CD4-positive, alpha-beta T cell (primary cell): ENCODE measurements around the gene FBN2. TPM values are rescaled to one million over a fixed set of nuclear protein-coding genes. Genes with fewer than 3 reads are reported as not detected.

Experiments used
- ATAC-seq: fragments of 200-7000 bp; cut with Tn5 transposase; one replicate; pipeline ENCODE4 v1.10.0; 2022; ENCODE audit warnings: mild to moderate bottlenecking; ENCODE audit not compliant: poor library complexity
- CTCF ChIA-PET: fragments of 350-600 bp; sonication (Branson Sonifier 250); formaldehyde crosslinking; loops from one replicate; lab custom pipeline; 2021; ENCODE audit warnings: antibody characterized with exemption, inconsistent platforms; lab: Charles Lee
- POLR2A ChIA-PET: fragments of 350-600 bp; sonication (Branson Sonifier 250); formaldehyde crosslinking; loops from one replicate; lab custom pipeline; 2021; ENCODE audit warnings: antibody characterized with exemption, inconsistent platforms; lab: Charles Lee
- DNase-seq, 14 experiments: peaks; one replicate each; pipeline ENCODE4 v3.0.0-alpha.2; 2013 to 2020; ENCODE audit warnings: mixed read lengths in 2 of 14
- H3K27ac ChIP-seq, 2 donors: one replicate each; pipeline versions ENCODE4 v1.5.1 to v1.7.0; 2013; ENCODE audit warnings: low read length in 2 of 2, low read depth in 1 of 2, mild to moderate bottlenecking in 1 of 2
- H3K27me3 ChIP-seq, 2 experiments: 1 replicate in 1 of 2; 2 replicates in 1 of 2; pipeline versions ENCODE4 v1.6.1 to v1.7.0; 2013; ENCODE audit warnings: low read length in 2 of 2, control low read depth in 1 of 2, mild to moderate bottlenecking in 1 of 2, moderate library complexity in 1 of 2; ENCODE audit not compliant: insufficient read depth in 2 of 2, control insufficient read depth in 1 of 2
- H3K36me3 ChIP-seq: one replicate; pipeline ENCODE4 v1.6.1; 2013; ENCODE audit warnings: low read length, control low read depth; ENCODE audit not compliant: insufficient read depth
- H3K4me1 ChIP-seq: one replicate; pipeline ENCODE4 v1.6.1; 2013; ENCODE audit warnings: low read length, control low read depth; ENCODE audit not compliant: insufficient read depth
- H3K4me3 ChIP-seq: one replicate; pipeline ENCODE4 v1.5.1; 2013; ENCODE audit warnings: mild to moderate bottlenecking, low read length, moderate library complexity
- H3K9me3 ChIP-seq, 2 experiments: 1 replicate in 1 of 2; 2 replicates in 1 of 2; pipeline versions ENCODE4 v1.6.1 to v1.7.0; 2013; ENCODE audit warnings: low read length in 2 of 2, mild to moderate bottlenecking in 2 of 2, control low read depth in 1 of 2, moderate library complexity in 1 of 2; ENCODE audit not compliant: control insufficient read depth in 1 of 2, insufficient read depth in 1 of 2
- H3K27ac Mint-ChIP-seq: one replicate; pipeline ENCODE4 v1.8.0; 2020; ENCODE audit warnings: mixed read lengths
- H3K27me3 Mint-ChIP-seq: one replicate; pipeline ENCODE4 v1.8.0; 2021; ENCODE audit warnings: mixed read lengths
- H3K36me3 Mint-ChIP-seq: one replicate; pipeline ENCODE4 v1.8.0; 2021; ENCODE audit warnings: low read depth, mixed read lengths
- H3K4me1 Mint-ChIP-seq: one replicate; pipeline ENCODE4 v1.8.0; 2021; ENCODE audit warnings: low read depth, mixed read lengths
- H3K4me3 Mint-ChIP-seq: one replicate; pipeline ENCODE4 v1.8.0; 2020; ENCODE audit warnings: mild to moderate bottlenecking, mixed read lengths
- H3K9me3 Mint-ChIP-seq: one replicate; pipeline ENCODE4 v1.8.0; 2020; ENCODE audit warnings: mixed read lengths
- intact Hi-C, 2 experiments: fragments of 100-400 bp; cut with DNase I in 1 of 2; cut with micrococcal nuclease in 1 of 2; formaldehyde crosslinking; loops; one replicate each; pipeline versions ENCODE4 v1.15.1 to v1.9.0; 2023 to 2025; cut with DNase I, micrococcal nuclease
- total RNA-seq, 174 experiments: library from RNA in 2 of 174; stranded (reverse) in 2 of 174; gene quantifications; one replicate each; pipeline ENCODE4 v1.2.3 and lab custom pipeline; 2021 to 2026
- TF ChIP-seq, protein P1 (sequence below): fragments of 200-600 bp; IDR thresholded peaks from one replicate; pipeline ENCODE4 v1.8.0; 2022; ENCODE audit warnings: antibody characterized with exemption, mild to moderate bottlenecking

Gene FBN2
- total RNA-seq, 2 experiments from 2014 or later, result 0.06 TPM; not detected in 1

GRCh38 chr5:128413356-128413755, 124.7 kb downstream of the FBN2 start:
- no peaks in the 10 kb centered on the region for H3K27me3 ChIP-seq
- DNase-seq, result no peak
- H3K36me3 Mint-ChIP-seq, result no peaks in the 10 kb centered on the region
- no peak for ATAC-seq
- ChIA-PET CTCF (no interaction called here), POLR2A (no interaction called here)
- no peaks in the 10 kb centered on the region for H3K4me1 Mint-ChIP-seq
- no peaks in the 10 kb centered on the region for H3K4me1 ChIP-seq
- no peak overlapping the region for H3K4me3 Mint-ChIP-seq
- no peak overlapping the region for H3K27ac ChIP-seq
- no peaks in the 10 kb centered on the region for H3K27me3 Mint-ChIP-seq
- H3K9me3 ChIP-seq, result peaks cover 0 to 7% of the 10 kb centered on the region in 2 experiments
- intact Hi-C loops, result no loop called here
- H3K36me3 ChIP-seq, result no peaks in the 10 kb centered on the region
- TF ChIP-seq, protein P1, sequence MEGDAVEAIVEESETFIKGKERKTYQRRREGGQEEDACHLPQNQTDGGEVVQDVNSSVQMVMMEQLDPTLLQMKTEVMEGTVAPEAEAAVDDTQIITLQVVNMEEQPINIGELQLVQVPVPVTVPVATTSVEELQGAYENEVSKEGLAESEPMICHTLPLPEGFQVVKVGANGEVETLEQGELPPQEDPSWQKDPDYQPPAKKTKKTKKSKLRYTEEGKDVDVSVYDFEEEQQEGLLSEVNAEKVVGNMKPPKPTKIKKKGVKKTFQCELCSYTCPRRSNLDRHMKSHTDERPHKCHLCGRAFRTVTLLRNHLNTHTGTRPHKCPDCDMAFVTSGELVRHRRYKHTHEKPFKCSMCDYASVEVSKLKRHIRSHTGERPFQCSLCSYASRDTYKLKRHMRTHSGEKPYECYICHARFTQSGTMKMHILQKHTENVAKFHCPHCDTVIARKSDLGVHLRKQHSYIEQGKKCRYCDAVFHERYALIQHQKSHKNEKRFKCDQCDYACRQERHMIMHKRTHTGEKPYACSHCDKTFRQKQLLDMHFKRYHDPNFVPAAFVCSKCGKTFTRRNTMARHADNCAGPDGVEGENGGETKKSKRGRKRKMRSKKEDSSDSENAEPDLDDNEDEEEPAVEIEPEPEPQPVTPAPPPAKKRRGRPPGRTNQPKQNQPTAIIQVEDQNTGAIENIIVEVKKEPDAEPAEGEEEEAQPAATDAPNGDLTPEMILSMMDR, result no peak
- no peak overlapping the region for H3K27ac Mint-ChIP-seq
- H3K4me3 ChIP-seq, result no peak overlapping the region
- H3K9me3 Mint-ChIP-seq, result peaks cover 14% of the 10 kb centered on the region

- H3K9me3 Mint-ChIP-seq, result peaks cover 8% of the 10 kb centered on the region
- TF ChIP-seq, protein P1, result no peak
- H3K36me3 ChIP-seq, result no peaks in the 10 kb centered on the region
- no peak overlapping the region for H3K27ac Mint-ChIP-seq
- H3K27me3 ChIP-seq, result no peaks in the 10 kb centered on the region
- no peaks in the 10 kb centered on the region for H3K27me3 Mint-ChIP-seq
- H3K4me3 Mint-ChIP-seq, result no peak overlapping the region
- no peak overlapping the region for H3K4me3 ChIP-seq
- no peaks in the 10 kb centered on the region for H3K4me1 ChIP-seq
- no peak for ATAC-seq
- H3K4me1 Mint-ChIP-seq, result no peaks in the 10 kb centered on the region
- no peaks in the 10 kb centered on the region for H3K36me3 Mint-ChIP-seq
- DNase-seq, result no peak
- POLR2A ChIA-PET, result no interaction called here
- CTCF ChIA-PET, result no interaction called here
- intact Hi-C loops, result no loop called here
- H3K9me3 ChIP-seq, result peaks cover 0 to 7% of the 10 kb centered on the region in 2 experiments
- H3K27ac ChIP-seq, result no peak overlapping the region
Measured at GRCh38 chr5:128412145-128412930, 125.7 kb downstream of the FBN2 start.

- DNase-seq (no peak), ATAC-seq (no peak)
- Histone ChIP-seq H3K9me3 (peaks cover 0 to 3% of the 10 kb centered on the region in 2 experiments), H3K27me3 (no peaks in the 10 kb centered on the region), H3K4me1 (no peaks in the 10 kb centered on the region), H3K4me3 (no peak overlapping the region), H3K27ac (no peak overlapping the region), H3K36me3 (no peaks in the 10 kb centered on the region)
- no peaks in the 10 kb centered on the region for H3K4me1 Mint-ChIP-seq
- H3K27me3 Mint-ChIP-seq, result no peaks in the 10 kb centered on the region
- POLR2A ChIA-PET, result no interaction called here
- no peaks in the 10 kb centered on the region for H3K36me3 Mint-ChIP-seq
- H3K4me3 Mint-ChIP-seq, result no peak overlapping the region
- TF ChIP-seq, protein P1, result no peak
- H3K27ac Mint-ChIP-seq, result no peak overlapping the region
- CTCF ChIA-PET, result interaction anchor here (0.6 kb wide), 1 partner anchor 1014 kb away, joined by 3 read pairs; no protein-coding TSS in a partner anchor
- intact Hi-C loops, result no loop called here
- H3K9me3 Mint-ChIP-seq, result peaks cover 5% of the 10 kb centered on the region
Measured at GRCh38 chr5:128409166-128409800, 128.8 kb downstream of the FBN2 start.
